H9 (cell line): Measurements from ENCODE around the gene GABBR2. TPM values are rescaled to one million over a fixed set of nuclear protein-coding genes. Genes with fewer than 3 reads are reported as not detected.

ENCODE experiments used
- DNase-seq: peaks from one replicate; pipeline ENCODE4 v3.0.0-alpha.2; 2017
- H2AFZ ChIP-seq: one replicate; pipeline ENCODE4 v1.6.1; 2013; ENCODE audit warnings: mild to moderate bottlenecking, low read length, control low read depth, moderate library complexity
- H2AK5ac ChIP-seq: 2 replicates; pipeline ENCODE4 v1.6.1; 2013; ENCODE audit warnings: low read length, control low read depth, mixed read lengths; ENCODE audit not compliant: insufficient read length
- H2BK120ac ChIP-seq: one replicate; pipeline ENCODE4 v1.6.1; 2013; ENCODE audit warnings: low read depth, mild to moderate bottlenecking, low read length, control low read depth, inconsistent platforms; ENCODE audit not compliant: poor library complexity, severe bottlenecking
- H2BK12ac ChIP-seq: 2 replicates; pipeline ENCODE4 v1.6.1; 2013; ENCODE audit warnings: low read length, control low read depth, mixed read lengths, low read depth; ENCODE audit not compliant: insufficient read length
- H2BK15ac ChIP-seq: 2 replicates; pipeline ENCODE4 v1.6.1; 2013; ENCODE audit warnings: low read depth, low read length, control low read depth
- H2BK20ac ChIP-seq: one replicate; pipeline ENCODE4 v1.6.1; 2013; ENCODE audit warnings: low read depth, mild to moderate bottlenecking, low read length, control low read depth, inconsistent platforms; ENCODE audit not compliant: poor library complexity, severe bottlenecking
- H2BK5ac ChIP-seq: 2 replicates; pipeline ENCODE4 v1.6.1; 2013; ENCODE audit warnings: low read length, control low read depth, mixed read lengths; ENCODE audit not compliant: insufficient read length
- H3K14ac ChIP-seq: 2 replicates; pipeline ENCODE4 v1.6.1; 2013; ENCODE audit warnings: low read length, control low read depth; ENCODE audit not compliant: insufficient read depth
- H3K18ac ChIP-seq: 2 replicates; pipeline ENCODE4 v1.6.1; 2013; ENCODE audit warnings: low read depth, mild to moderate bottlenecking, mixed read lengths, low read length, control low read depth; ENCODE audit not compliant: insufficient read length
- H3K23ac ChIP-seq: 2 replicates; pipeline ENCODE4 v1.6.1; 2013; ENCODE audit warnings: low read length, control low read depth, mixed read lengths, low read depth; ENCODE audit not compliant: insufficient read length
- H3K23me2 ChIP-seq: 2 replicates; pipeline ENCODE4 v1.6.1; 2013; ENCODE audit warnings: low read depth, mild to moderate bottlenecking, mixed read lengths, low read length, control low read depth; ENCODE audit not compliant: insufficient read length, poor library complexity, severe bottlenecking
- H3K27ac ChIP-seq: 2 replicates; pipeline ENCODE4 v1.5.1; 2013; ENCODE audit warnings: low read length, control low read depth, mixed read lengths, low read depth; ENCODE audit not compliant: insufficient read length
- H3K27me3 ChIP-seq: 2 replicates; pipeline ENCODE4 v1.6.1; 2013; ENCODE audit warnings: low read length, control low read depth, inconsistent platforms; ENCODE audit not compliant: insufficient read depth
- H3K4ac ChIP-seq: 2 replicates; pipeline ENCODE4 v1.6.1; 2013; ENCODE audit warnings: low read depth, mild to moderate bottlenecking, control low read depth, inconsistent platforms, low read length, moderate library complexity
- H3K4me1 ChIP-seq: 2 replicates; pipeline ENCODE4 v1.6.1; 2013; ENCODE audit warnings: low read length, control low read depth, inconsistent platforms; ENCODE audit not compliant: insufficient read depth
- H3K4me2 ChIP-seq: 2 replicates; pipeline ENCODE4 v1.6.1; 2013; ENCODE audit warnings: low read length, control low read depth, mixed read lengths; ENCODE audit not compliant: insufficient read length, insufficient read depth
- H3K56ac ChIP-seq: 2 replicates; pipeline ENCODE4 v1.6.1; 2013; ENCODE audit warnings: low read depth, mild to moderate bottlenecking, mixed read lengths, low read length, control low read depth; ENCODE audit not compliant: insufficient read length
- H3K79me1 ChIP-seq: 2 replicates; pipeline ENCODE4 v1.6.1; 2013; ENCODE audit warnings: low read depth, mild to moderate bottlenecking, moderate library complexity, low read length, control low read depth, inconsistent platforms; ENCODE audit not compliant: insufficient read depth, poor library complexity, severe bottlenecking
- H3K79me2 ChIP-seq: 2 replicates; pipeline ENCODE4 v1.6.1; 2013; ENCODE audit warnings: low read length, control low read depth, inconsistent platforms; ENCODE audit not compliant: insufficient read depth
- H3K9ac ChIP-seq: 2 replicates; pipeline ENCODE4 v1.6.1; 2013; ENCODE audit warnings: low read length, control low read depth, mixed read lengths; ENCODE audit not compliant: insufficient read length; ENCODE audit errors: extremely low read depth
- H3K9me3 ChIP-seq: one replicate; pipeline ENCODE4 v1.6.1; 2013; ENCODE audit warnings: low read depth, low read length, inconsistent platforms; ENCODE audit not compliant: control insufficient read depth
- H3T11ph ChIP-seq: one replicate; pipeline ENCODE4 v1.6.1; 2013; ENCODE audit warnings: mild to moderate bottlenecking, low read length, control low read depth, inconsistent platforms
- H4K20me1 ChIP-seq: one replicate; pipeline ENCODE4 v1.6.1; 2013; ENCODE audit not compliant: control insufficient read depth, insufficient read length, insufficient read depth
- H4K5ac ChIP-seq: 2 replicates; pipeline ENCODE4 v1.6.1; 2013; ENCODE audit warnings: low read depth, mild to moderate bottlenecking, mixed read lengths, low read length, control low read depth; ENCODE audit not compliant: insufficient read length
- H4K8ac ChIP-seq: replicated peaks from 2 replicates; pipeline ENCODE4 v1.6.1; 2013; ENCODE audit warnings: low read length, control low read depth, mixed read lengths, low read depth; ENCODE audit not compliant: insufficient read length
- H4K91ac ChIP-seq: 2 replicates; pipeline ENCODE4 v1.6.1; 2013; ENCODE audit warnings: low read depth, mild to moderate bottlenecking, moderate library complexity, mixed read lengths, low read length, control low read depth; ENCODE audit not compliant: insufficient read length
- H3K27ac Mint-ChIP-seq, 3 experiments: 2 replicates in 2 of 3; 3 replicates in 1 of 3; pipeline ENCODE4 v1.8.0; 2020 to 2021; ENCODE audit warnings: mixed read lengths in 3 of 3, mild to moderate bottlenecking in 1 of 3, moderate library complexity in 1 of 3
- H3K27me3 Mint-ChIP-seq: 2 replicates; pipeline ENCODE4 v1.8.0; 2021; ENCODE audit warnings: low read depth, mild to moderate bottlenecking, moderate library complexity, mixed read lengths
- H3K36me3 Mint-ChIP-seq, 3 experiments: 2 replicates in 2 of 3; 3 replicates in 1 of 3; pipeline ENCODE4 v1.8.0; 2020 to 2021; ENCODE audit warnings: low read depth in 3 of 3, mixed read lengths in 3 of 3; ENCODE audit not compliant: insufficient read depth in 1 of 3
- H3K4me1 Mint-ChIP-seq, 2 experiments: 2 replicates each; pipeline ENCODE4 v1.8.0; 2020; ENCODE audit warnings: mixed read lengths in 2 of 2
- H3K4me3 Mint-ChIP-seq, 2 experiments: 2 replicates in 1 of 2; 3 replicates in 1 of 2; pipeline ENCODE4 v1.8.0; 2020 to 2021; ENCODE audit warnings: mild to moderate bottlenecking in 2 of 2, mixed read lengths in 2 of 2, moderate library complexity in 1 of 2
- H3K9me3 Mint-ChIP-seq, 2 experiments: 2 replicates in 1 of 2; 3 replicates in 1 of 2; pipeline ENCODE4 v1.8.0; 2020; ENCODE audit warnings: mild to moderate bottlenecking in 2 of 2, mixed read lengths in 2 of 2, moderate library complexity in 1 of 2
- WGBS: extraction: QIAGEN DNeasy Blood & Tissue Kit; methylation state at CpG from one replicate; pipeline ENCODE4 v1.1.7; 2013; ENCODE audit warnings: missing lambda C conversion rate, low lambda C conversion rate, mixed read lengths; ENCODE audit not compliant: insufficient read length; ENCODE audit errors: extremely low coverage; 5-methylcytosine and 5-hydroxymethylcytosine counted together
- total RNA-seq: library from RNA; stranded (reverse); gene quantifications from 2 replicates; pipeline ENCODE4 v1.2.1, GENCODE V29; 2021
- TF ChIP-seq, protein P1 (sequence below): fragments of 200-600 bp; sonication (generic); conservative IDR thresholded peaks from 3 replicates; pipeline ENCODE4 v1.8.0; 2021; ENCODE audit warnings: antibody characterized with exemption, mild to moderate bottlenecking

Gene GABBR2
- total RNA-seq, 1 experiment from 2014 or later: 0.66 TPM

DNA sequence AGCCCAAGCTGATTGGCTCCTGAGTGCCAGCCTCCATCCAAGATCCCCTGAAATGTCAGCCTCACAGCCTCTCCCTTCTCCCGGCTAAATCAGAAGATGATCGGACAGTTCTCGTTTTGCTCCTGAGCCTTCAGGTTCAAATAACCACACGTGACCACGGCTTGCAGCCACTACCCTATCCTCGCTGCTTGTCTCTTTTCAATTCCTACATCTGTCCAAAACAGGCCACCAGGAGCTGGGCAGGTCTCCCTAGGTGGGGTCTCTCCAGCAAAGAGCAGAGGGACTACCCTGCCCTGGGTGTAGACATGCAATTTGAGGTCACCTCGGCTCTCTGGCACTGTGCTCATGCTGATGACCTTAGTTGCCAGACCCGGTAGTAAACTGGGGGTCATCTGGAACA is 229.3 kb downstream of the GABBR2 start:
- H3K9me3 Mint-ChIP-seq: no peaks in the 10 kb centered on the region
- Histone ChIP-seq H3K56ac (no peak overlapping the region), H2BK12ac (no peak overlapping the region), H3K18ac (no peak overlapping the region), H4K8ac (no peak overlapping the region), H3K4me1 (no peaks in the 10 kb centered on the region), H2BK15ac (no peak overlapping the region), H4K20me1 (no peaks in the 10 kb centered on the region), H3K23me2 (no peaks in the 10 kb centered on the region), H3K23ac (no peak overlapping the region), H3K27ac (no peak overlapping the region), H3K4me2 (no peak overlapping the region), H3K9me3 (no peaks in the 10 kb centered on the region), H3K79me2 (no peaks in the 10 kb centered on the region), H2BK120ac (no peak overlapping the region), H3K79me1 (no peaks in the 10 kb centered on the region), H2AK5ac (no peak overlapping the region), H3K14ac (no peak overlapping the region), H3K9ac (no peak overlapping the region), H2BK5ac (no peak overlapping the region), H3K4ac (no peak overlapping the region), H2AFZ (no peak overlapping the region), H2BK20ac (no peak overlapping the region), H3K27me3 (0 out of 2 replicates have a peak, but pooled peaks cover 1% of the 10 kb centered on the region), H3T11ph (no peak overlapping the region), H4K5ac (no peak overlapping the region), H4K91ac (no peak overlapping the region)
- WGBS: no CpG with 5 or more reads among the region's 8 CpGs
- no peak overlapping the region for H3K27ac Mint-ChIP-seq
- TF ChIP-seq, protein P1, sequence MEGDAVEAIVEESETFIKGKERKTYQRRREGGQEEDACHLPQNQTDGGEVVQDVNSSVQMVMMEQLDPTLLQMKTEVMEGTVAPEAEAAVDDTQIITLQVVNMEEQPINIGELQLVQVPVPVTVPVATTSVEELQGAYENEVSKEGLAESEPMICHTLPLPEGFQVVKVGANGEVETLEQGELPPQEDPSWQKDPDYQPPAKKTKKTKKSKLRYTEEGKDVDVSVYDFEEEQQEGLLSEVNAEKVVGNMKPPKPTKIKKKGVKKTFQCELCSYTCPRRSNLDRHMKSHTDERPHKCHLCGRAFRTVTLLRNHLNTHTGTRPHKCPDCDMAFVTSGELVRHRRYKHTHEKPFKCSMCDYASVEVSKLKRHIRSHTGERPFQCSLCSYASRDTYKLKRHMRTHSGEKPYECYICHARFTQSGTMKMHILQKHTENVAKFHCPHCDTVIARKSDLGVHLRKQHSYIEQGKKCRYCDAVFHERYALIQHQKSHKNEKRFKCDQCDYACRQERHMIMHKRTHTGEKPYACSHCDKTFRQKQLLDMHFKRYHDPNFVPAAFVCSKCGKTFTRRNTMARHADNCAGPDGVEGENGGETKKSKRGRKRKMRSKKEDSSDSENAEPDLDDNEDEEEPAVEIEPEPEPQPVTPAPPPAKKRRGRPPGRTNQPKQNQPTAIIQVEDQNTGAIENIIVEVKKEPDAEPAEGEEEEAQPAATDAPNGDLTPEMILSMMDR: no peak
- H3K36me3 Mint-ChIP-seq: no peaks in the 10 kb centered on the region
- H3K4me1 Mint-ChIP-seq: 0 out of 4 replicates have a peak, but pooled peaks cover 0 to 3% of the 10 kb centered on the region in 2 experiments
- peaks cover 11% of the 10 kb centered on the region for H3K27me3 Mint-ChIP-seq
- H3K4me3 Mint-ChIP-seq: no peak overlapping the region
- no peak for DNase-seq
